MM.1S (cell line): Measurements from ENCODE around the gene HOXB6.

Experiments used
- EZH2 ChIP-seq: fragments of 300-600 bp; sonication (generic); optimal IDR thresholded peaks from 2 replicates; pipeline ENCODE3; 2017; ENCODE audit warnings: low read depth, mild to moderate bottlenecking, antibody characterized with exemption, low read length, mixed read lengths
- EZH2phosphoT487 ChIP-seq: fragments of 300-600 bp; sonication (generic); IDR thresholded peaks from 2 replicates; pipeline ENCODE4 v1.6.1; 2018; ENCODE audit warnings: antibody characterized with exemption, low read length
- TF ChIP-seq, protein P1 (sequence below): fragments of 300-600 bp; sonication (generic); IDR thresholded peaks from 2 replicates; pipeline ENCODE4 v1.5.1; 2016; ENCODE audit warnings: antibody characterized with exemption, low read length, mixed read lengths

DNA sequence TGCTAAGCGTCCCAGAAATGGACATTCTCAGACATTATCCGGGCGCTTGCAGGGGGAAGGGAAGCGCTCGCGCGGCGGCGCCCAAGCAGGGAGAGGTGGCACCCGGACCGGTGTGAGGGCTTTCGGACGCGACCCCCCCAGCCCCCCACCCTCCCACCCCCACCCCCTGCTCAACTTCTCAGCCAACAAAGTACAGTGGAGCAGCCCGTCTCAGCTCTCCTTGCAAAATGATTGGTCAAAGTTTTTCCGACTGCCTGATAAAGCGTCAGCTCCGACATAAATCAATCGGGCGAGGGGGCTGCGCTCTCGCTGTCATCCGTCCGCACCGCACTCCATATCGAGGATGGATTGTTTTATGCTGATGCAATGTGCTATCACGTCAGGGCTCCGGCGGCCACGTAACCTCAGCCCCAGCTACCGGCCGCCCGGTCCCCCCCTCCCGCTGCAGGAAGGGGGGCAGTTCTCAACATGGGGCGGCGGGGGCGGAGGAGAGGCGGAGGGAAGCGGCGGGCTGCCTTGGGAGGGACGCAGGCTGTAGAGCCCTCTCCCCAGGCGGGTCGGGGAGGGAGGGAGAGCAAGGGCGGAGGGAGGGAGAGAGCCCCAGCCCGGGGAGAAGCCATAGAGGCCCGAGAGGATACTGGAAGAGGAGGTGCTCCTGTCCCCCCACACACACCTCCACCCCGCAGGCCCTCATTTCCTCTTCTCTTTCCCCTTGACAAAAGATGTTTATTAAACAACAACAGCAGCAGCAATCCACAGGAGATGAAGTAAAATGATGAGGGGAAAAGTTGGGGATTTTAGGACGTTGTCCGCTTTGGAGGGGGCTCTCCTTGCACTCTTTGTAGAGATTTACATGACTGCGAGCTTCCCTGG lies 21.7 kb upstream of the HOXB6 start, which contains the start of gene HOXB9:
- TF ChIP-seq EZH2 (no peak), EZH2phosphoT487 (no peak)
- TF ChIP-seq, protein P1, sequence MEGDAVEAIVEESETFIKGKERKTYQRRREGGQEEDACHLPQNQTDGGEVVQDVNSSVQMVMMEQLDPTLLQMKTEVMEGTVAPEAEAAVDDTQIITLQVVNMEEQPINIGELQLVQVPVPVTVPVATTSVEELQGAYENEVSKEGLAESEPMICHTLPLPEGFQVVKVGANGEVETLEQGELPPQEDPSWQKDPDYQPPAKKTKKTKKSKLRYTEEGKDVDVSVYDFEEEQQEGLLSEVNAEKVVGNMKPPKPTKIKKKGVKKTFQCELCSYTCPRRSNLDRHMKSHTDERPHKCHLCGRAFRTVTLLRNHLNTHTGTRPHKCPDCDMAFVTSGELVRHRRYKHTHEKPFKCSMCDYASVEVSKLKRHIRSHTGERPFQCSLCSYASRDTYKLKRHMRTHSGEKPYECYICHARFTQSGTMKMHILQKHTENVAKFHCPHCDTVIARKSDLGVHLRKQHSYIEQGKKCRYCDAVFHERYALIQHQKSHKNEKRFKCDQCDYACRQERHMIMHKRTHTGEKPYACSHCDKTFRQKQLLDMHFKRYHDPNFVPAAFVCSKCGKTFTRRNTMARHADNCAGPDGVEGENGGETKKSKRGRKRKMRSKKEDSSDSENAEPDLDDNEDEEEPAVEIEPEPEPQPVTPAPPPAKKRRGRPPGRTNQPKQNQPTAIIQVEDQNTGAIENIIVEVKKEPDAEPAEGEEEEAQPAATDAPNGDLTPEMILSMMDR, result no peak
